Neutrophil (primary cell): ENCODE data around the gene MPI.
"Not testable (repeated sequence)": the region's sequence is repeated elsewhere in the genome, so short reads cannot be mapped to it uniquely, and the experiment has no call there.

ENCODE experiments used
- H3K27ac ChIP-seq: fragments of 200-600 bp; sonication (generic); 2 replicates; pipeline ENCODE4 v1.5.1; 2016; ENCODE audit warnings: mild to moderate bottlenecking, moderate library complexity
- H3K27me3 ChIP-seq: fragments of 200-600 bp; sonication (generic); 2 replicates; pipeline ENCODE4 v1.6.0; 2016; ENCODE audit warnings: mild to moderate bottlenecking
- H3K36me3 ChIP-seq: fragments of 200-600 bp; sonication (generic); 2 replicates; pipeline ENCODE4 v1.5.1; 2017
- H3K4me1 ChIP-seq, 2 experiments: fragments of 200-600 bp in 1 of 2; sonication (generic) in 1 of 2; 1 replicate in 1 of 2; 2 replicates in 1 of 2; pipeline versions ENCODE4 v1.5.1 to v1.6.1; 2013 to 2016; ENCODE audit warnings: low read depth in 1 of 2, low read length in 1 of 2, mild to moderate bottlenecking in 1 of 2, moderate library complexity in 1 of 2; ENCODE audit not compliant: control insufficient read depth in 1 of 2, insufficient read depth in 1 of 2
- H3K4me3 ChIP-seq, 2 experiments: fragments of 200-600 bp in 1 of 2; sonication (generic) in 1 of 2; 1 replicate in 1 of 2; 2 replicates in 1 of 2; pipeline ENCODE4 v1.5.1; 2013 to 2016; ENCODE audit warnings: low read depth in 1 of 2, low read length in 1 of 2, mild to moderate bottlenecking in 1 of 2, moderate library complexity in 1 of 2
- H3K9me3 ChIP-seq: fragments of 200-600 bp; sonication (generic); 2 replicates; pipeline ENCODE4 v1.5.1; 2016
- CTCF ChIP-seq: fragments of 200-600 bp; sonication (generic); IDR thresholded peaks from 2 replicates; pipeline ENCODE4 v1.5.1; 2016; ENCODE audit warnings: antibody characterized with exemption

Gene MPI

GRCh38 chr15:74928771-74929198 is 38.9 kb downstream of the MPI start:
- Histone ChIP-seq H3K27me3 (no peaks in the 10 kb centered on the region), H3K4me1 (no peaks in the 10 kb centered on the region), H3K36me3 (peaks cover 59% of the 10 kb centered on the region), H3K4me3 (no peak overlapping the region), H3K27ac (no peak overlapping the region), H3K9me3 (no peaks in the 10 kb centered on the region)
- no peak for TF ChIP-seq CTCF

DNA sequence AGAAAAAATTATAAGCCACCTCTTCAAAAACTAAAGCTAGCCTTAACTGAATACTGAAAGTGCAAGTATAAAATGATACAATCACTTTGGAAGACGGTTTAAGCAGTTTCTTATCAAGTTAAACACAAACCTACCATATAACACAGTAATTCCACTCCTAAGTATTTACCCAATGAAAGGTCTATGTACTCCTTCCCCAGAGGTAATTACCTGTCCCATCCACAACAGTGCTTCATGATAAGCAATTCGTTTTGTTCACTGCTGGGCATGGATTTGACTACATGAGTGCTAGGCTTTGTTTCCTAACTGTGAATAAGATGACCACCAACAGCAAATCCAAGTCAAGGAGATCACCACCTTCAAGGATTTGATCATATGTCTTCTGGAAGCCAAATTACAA is 43.7 kb downstream of the MPI start:
- no peaks in the 10 kb centered on the region for H3K27me3 ChIP-seq
- no peak for TF ChIP-seq CTCF
- H3K36me3 ChIP-seq = peaks cover 19% of the 10 kb centered on the region
- no peak overlapping the region for H3K4me3 ChIP-seq
- H3K27ac ChIP-seq = no peak overlapping the region
- peaks cover 12 to 14% of the 10 kb centered on the region in 2 experiments for H3K4me1 ChIP-seq
- H3K9me3 ChIP-seq = no peaks in the 10 kb centered on the region

GRCh38 chr15:74935193-74935592 is 45.4 kb downstream of the MPI start:
- H3K27ac ChIP-seq, H3K27me3 ChIP-seq, H3K9me3 ChIP-seq, H3K36me3 ChIP-seq, H3K4me3 ChIP-seq: not testable (repeated sequence)
- H3K4me1 ChIP-seq = peaks cover 12 to 14% of the 10 kb centered on the region in 2 experiments

- Histone ChIP-seq H3K27me3 (no peaks in the 10 kb centered on the region), H3K4me1 (peaks cover 12 to 14% of the 10 kb centered on the region in 2 experiments), H3K4me3 (peak overlapping the region; percentile 82 to 99), H3K36me3 (no peaks in the 10 kb centered on the region), H3K27ac (peak overlapping the region; percentile 95), H3K9me3 (no peaks in the 10 kb centered on the region)
- no peak for TF ChIP-seq CTCF
Measured at GRCh38 chr15:74937272-74937589, 47.4 kb downstream of the MPI start.

GRCh38 chr15:74937590-74938371 is 47.9 kb downstream of the MPI start, which contains the start of gene COX5A:
TSS of gene COX5A (minus strand) at chr15:74938073. CDS start at chr15:74938014, 59 bp downstream.
- peaks cover 12 to 14% of the 10 kb centered on the region in 2 experiments for H3K4me1 ChIP-seq
- no peaks in the 10 kb centered on the region for H3K27me3 ChIP-seq
- peak within 1 kb of the TSS; percentile 95 for H3K27ac ChIP-seq
- peak; percentile 34 for TF ChIP-seq CTCF
- H3K9me3 ChIP-seq = no peaks in the 10 kb centered on the region
- no peaks in the 10 kb centered on the region for H3K36me3 ChIP-seq
- peak within 1 kb of the TSS; percentile 82 to 99 for H3K4me3 ChIP-seq

- Histone ChIP-seq H3K9me3 (no peaks in the 10 kb centered on the region), H3K27ac (no peak overlapping the region), H3K36me3 (no peaks in the 10 kb centered on the region), H3K27me3 (peaks cover 14% of the 10 kb centered on the region), H3K4me3 (no peak overlapping the region), H3K4me1 (no peaks in the 10 kb centered on the region)
- peak; percentile 97 for TF ChIP-seq CTCF
Measured at GRCh38 chr15:74950078-74950908, 60.5 kb downstream of the MPI start.
